GM21515 (cell line): ENCODE results near the gene FBXW10B.
"Not testable (repeated sequence)": the region's sequence is repeated elsewhere in the genome, so short reads cannot be mapped to it uniquely, and the experiment has no call there.

Experiments
- ATAC-seq: cut with Tn5 transposase; IDR thresholded peaks from one replicate; pipeline ENCODE4 v1.9.1; 2021; ENCODE audit not compliant: unreplicated experiment

FBXW10B gene, protein sequence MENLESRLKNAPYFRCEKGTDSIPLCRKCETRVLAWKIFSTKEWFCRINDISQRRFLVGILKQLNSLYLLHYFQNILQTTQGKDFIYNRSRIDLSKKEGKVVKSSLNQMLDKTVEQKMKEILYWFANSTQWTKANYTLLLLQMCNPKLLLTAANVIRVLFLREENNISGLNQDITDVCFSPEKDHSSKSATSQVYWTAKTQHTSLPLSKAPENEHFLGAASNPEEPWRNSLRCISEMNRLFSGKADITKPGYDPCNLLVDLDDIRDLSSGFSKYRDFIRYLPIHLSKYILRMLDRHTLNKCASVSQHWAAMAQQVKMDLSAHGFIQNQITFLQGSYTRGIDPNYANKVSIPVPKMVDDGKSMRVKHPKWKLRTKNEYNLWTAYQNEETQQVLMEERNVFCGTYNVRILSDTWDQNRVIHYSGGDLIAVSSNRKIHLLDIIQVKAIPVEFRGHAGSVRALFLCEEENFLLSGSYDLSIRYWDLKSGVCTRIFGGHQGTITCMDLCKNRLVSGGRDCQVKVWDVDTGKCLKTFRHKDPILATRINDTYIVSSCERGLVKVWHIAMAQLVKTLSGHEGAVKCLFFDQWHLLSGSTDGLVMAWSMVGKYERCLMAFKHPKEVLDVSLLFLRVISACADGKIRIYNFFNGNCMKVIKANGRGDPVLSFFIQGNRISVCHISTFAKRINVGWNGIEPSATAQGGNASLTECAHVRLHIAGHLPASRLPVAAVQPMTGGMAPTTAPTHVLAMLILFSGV

DNA sequence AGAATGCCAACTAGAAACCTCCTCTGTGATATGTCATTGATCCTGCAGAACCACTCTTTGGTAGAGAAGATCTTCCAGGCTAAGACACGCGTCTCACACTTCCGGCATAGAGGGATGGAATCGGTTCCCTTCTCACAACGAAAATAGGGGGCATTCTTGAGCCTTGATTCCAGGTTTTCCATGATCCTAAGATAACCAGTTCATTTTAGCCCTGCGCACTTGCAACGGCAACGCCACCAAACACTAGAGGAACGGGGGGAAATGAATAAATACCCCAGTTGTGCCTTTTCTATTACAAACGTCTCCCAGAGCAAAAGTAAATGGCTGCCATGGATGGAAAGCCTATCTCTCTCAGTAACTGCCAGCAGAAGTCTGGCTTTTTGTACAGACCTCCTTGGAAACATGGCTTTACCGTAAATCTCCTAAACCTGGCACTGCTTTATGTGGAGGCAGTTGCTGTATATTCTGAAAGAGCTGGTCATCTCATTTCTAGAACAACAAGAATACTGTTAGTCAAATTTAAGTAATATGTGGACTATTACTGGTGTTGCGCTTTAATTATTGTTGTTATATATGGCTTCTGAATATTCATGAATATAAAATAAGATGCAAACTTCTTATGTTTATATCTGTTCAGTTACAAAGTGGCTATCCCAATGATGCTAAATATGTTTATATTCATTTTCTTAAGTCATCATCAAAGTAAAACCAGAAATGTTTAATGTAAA lies at the start of gene FBXW10B:
Gene FBXW10B (minus strand): TSS at position 374 of the 728 bp plus-strand sequence. CDS start 192 bp downstream, at position 182.
- not testable (repeated sequence) for ATAC-seq

DNA sequence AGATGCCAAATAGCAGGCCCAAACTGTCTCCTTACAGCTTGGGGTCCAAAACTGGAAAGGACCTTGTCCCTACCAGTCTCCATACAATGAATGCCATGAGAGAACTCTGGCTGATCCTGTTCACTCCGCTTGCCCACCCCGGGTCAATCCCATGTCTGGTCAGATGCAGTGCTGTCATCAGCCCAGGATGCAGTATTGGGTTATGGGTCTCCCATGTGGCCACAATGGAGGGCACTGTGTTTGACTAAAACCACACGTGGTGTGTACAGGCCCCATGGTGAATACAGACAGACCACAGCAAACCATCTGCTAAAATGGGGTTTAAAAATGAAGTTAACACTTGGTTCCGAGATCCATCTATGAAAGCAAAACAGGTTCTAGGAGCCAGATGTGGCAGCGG lies 44.2 kb upstream of the FBXW10B start:
- ATAC-seq: no peak

DNA sequence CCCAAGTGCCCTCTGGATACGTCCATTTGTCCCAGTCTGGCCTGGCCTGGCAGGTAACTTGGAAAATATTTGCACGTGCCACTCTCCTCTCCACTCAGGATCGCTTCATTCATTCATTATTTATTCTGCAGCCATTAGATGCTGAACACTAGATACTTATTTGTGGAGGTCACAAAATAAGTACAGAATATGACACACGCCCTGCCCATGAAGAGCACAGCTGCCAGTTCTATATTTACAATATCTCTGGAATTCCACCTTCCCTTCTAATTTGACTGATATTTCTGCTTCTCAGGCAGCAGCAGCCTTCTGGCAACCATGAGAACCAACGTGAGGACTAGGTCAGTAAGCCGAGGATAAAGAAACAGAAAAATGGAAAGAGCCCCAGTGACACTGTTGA lies 43.7 kb upstream of the FBXW10B start:
- ATAC-seq: no peak

DNA sequence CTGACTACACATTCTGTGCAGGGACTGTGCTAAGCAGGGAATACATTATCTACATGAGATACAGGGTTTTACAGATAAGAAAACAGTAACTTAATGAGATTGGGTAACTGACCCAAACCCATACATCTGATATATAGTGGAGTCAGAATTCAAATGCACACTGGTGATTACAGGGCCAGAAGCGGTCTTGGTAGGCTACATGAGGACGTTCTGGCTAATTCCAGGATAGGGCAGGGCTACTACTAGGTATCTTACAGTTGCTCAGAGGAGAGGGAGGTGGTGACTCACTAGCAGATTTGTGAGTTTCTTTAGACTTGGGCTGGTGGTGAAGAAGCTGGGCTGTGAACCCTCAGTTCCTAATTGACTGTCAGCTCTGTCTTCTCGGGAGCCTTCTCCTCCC lies 43.2 kb upstream of the FBXW10B start:
- no peak for ATAC-seq

DNA sequence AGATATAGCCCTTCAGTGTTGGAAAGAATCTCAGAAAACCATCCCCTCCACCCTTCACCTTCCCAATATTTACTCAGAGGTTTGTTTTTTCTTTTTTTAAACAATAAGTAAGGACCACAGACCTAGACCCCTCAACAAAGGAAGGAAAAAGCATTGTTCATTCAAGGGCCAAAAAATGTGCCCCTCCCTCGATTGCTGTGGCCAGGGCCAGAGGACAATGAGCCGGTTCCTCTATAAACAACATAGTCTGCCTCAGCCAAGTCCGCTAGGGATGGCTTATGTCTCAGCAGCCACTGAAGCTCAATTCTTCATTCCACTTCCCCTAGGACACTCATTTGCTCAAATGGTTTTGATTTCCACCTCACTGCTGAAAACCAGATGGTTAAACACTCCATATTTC lies 40.6 kb upstream of the FBXW10B start:
- ATAC-seq: no peak

DNA sequence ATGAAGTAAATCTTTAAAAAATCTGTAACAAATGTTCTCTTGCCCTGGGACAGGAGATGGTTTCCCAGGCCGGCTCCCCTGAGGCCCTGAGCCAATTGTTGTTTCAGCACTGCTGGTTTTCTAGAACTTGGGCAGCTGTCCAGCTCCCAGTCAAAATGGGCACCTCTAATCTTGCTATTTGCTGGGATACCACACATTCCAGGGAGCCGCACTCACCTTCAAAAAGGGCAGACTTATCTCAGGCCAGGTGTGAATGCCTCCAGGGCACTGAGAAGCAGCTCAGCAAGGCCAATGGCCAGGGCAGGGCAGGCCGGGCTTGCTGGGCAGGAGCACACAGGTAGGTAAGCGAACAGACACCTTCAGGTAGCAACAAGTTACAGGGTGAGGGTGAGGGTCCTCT lies 40.2 kb upstream of the FBXW10B start:
- ATAC-seq: no peak

DNA sequence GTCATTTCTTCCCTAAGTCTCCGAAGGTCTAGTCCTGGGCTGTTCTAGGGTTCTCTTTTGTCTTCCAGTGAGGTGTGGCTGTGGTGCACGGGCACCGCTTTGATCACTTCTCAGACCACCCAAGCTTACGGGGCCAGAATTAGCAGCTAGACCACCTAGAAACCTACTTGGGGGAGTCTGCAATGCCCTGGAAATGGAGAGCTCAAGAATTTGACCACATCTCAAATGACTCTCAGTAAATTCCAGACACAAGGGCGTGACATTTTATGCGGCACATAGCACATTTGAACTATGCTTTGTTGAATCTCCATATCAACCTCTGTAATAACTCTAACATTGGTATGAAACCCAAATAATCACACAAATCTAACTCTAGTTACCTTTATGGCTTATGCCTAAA lies 39.7 kb upstream of the FBXW10B start:
- ATAC-seq: no peak

DNA sequence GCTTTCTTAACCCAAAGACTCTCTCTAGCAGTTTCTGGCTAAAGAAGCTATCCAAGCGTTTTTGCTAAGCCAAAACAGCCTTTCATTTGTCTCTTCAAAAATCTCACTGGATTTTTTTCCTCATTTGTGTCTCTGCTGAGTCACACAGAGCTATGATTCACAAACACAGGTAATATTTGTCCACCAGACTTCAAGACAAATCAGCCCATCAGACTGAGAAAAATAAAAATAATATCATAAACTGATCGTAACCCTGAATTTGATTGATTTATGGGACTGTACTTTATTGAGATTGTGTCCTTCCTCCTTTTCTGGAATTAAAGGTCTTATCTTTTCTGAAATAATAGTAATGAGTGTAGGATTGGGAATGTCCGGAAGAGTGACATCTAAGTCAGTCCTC lies 38.8 kb upstream of the FBXW10B start:
- no peak for ATAC-seq

DNA sequence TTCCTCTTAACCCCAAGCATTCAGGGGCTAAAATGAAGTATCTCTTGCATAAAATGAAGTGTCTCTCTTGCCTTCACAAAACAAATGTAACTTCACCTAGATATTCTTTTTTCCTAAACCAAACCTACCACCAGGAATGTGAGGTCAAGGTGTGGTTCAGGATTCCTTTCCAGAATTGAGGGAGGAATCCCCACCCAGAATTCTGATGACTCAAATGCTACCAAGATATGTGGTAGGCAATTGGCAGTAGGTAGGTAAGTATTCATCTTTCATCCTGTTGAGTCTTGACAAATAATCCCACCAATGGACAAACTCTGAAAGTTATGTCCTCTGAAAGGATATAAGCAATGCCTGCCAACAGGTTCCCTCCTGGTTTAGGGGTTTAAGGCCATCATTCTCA lies 38.4 kb upstream of the FBXW10B start:
- no peak for ATAC-seq

DNA sequence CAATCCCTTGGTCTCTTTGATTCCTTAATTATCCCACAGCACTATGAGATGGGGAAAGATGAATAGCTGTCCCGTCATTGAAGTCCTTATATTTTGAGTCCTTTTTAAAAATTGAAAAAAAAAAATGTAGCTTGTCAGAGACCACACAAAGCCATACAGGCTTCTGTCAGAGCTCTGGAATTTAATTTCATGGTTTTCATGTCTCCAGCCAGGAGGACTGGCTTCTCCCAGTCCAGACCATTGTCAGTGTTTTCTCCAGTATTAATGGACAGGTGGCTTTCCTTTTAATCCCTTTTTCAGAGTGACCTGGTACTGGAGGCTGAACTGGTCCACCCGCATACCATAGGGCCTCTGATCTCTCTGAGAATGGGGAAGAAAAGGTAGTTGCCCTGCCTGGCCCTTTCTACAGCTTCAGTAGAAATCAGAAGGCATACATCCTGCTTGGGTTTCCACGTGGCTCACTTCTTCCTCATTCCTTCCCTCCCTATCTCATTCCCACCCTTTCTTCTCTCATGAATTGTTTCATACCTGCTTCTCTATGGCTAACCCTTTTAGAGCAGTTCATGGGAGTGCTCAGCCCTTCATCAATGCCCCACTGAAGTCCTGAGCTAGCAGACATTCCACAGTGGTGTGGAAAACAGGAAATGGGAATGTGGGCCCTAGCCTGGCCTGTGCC lies 35.5 kb upstream of the FBXW10B start:
- no peak for ATAC-seq

DNA sequence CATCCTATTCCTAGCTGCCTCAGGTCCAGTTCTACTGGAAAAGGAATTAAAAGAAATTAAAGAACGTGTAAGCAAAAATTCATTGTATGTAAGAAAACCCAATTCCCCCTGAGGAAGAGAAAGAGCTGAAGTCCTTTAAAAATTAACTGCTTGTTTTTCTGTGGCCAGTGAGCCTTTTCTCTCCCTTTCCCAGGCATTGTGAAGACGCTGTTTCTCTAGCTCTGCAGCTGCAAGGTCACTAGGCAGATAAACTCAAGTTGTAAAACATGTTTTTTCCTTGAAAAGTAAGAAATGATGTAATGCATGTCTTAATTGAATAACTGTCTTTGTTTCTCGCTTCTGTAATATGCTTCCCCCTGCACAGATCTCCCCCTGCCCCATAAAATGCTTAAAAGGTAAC lies 34.9 kb upstream of the FBXW10B start:
- not testable (repeated sequence) for ATAC-seq

DNA sequence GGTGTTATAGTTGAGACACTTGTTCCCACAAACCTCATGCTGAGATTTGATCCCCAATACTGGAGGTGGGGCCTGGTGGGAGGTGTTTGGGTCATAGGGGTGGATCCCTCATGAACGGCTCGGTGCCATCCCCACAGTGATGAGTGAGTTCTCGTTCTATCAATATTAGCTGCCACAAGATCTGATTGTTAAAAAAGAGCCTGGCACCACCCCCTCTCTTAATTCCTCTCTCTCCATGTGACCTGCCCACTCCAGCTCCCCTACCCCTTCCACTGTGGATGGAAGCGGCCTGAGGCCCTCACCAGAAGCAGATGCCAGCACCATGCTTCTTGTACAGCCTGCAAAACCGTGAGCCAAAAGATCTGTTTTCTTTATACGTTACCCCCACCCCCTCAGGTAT lies 33.5 kb upstream of the FBXW10B start:
- no peak for ATAC-seq

DNA sequence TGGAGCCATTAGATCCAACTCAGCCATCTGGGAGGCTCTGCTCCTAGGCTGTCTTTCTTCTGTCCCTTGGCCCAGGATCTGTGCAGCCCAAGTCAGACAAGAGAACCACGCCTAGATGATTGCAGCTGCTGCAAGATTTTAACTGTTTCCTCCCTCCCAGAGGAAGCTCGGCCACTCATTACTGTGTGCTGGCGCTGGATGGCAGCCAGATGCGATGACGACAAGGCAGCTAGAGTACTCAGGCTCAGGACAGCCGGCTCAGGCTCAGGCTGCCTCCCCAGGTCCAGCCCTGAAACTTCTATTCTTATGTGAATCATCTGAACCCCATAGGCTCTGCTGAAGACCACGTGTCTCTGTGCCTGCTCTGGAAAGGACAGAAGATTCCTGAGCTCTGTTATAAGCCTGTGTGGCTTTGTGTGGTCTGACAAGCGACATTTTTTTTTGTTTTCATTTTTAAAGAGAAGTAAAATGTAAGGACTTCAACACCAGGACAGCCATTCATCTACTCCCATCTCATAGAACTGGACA lies 32.1 kb upstream of the FBXW10B start:
- no peak for ATAC-seq

DNA sequence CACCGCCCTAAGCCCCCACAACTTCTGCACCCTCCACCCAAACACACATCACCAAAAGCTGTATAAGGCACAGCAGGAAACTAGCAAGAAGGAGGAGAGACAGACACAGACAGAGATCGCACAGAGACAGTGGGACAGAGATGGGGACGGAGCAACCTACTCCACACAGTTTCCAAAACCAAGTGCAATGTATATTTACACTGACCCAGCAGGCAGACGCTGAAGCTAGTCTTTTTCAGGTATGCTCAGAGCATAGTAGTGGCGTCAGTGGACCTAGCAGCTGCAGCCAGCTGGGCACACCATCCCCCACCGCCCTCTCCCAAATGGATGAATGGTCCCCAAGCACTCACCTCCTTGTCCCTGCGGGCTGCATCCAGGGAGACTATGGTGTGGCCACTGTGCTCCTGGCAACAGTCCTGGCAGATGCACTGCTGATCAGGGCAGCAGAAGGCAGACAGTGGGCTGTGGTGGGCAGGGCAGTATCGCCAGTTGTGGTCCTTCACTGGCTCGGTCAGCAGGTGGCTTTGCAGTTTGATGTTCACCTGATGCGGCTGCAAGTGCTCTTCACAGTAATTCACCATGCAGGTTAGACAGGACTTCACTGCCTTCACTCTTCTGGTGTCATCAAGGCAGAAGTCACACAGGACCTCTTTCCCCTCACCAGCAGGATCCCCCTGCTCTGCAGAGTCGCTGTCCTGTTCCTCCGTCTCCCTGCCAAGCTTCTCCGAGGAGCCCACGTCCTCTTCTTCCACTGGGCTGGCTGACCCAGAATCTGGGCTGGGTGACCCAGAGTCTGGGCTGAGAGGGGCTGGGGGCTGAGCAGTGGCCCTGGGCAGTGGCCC lies 31.5 kb upstream of the FBXW10B start:
- no peak for ATAC-seq

DNA sequence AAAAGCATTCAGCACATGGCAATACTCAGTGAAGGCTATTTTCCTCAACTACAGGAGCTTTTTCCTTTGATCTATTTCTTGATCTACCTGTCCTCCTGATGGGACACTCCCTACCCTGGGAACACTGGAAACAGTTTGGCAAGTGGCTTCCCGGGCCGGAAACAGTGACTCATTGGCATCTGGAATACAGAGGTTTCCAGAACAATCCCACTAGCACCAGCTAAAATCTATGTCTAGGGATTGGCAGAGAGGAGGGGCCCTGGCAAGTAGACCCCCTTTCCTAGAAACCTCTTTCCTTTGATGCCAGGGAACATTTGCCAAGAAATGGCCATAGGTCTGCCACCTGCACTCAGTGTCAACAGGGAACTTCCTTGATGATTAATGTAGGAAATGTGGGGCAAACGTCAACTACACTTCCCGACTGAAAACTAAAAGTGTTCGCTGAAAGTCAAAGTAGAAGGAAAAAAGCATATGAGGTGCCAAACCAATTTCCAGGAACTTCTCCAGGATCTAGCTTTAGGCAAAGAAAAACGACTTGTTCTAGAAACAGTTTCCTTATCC lies 30.4 kb upstream of the FBXW10B start:
- ATAC-seq: no peak

DNA sequence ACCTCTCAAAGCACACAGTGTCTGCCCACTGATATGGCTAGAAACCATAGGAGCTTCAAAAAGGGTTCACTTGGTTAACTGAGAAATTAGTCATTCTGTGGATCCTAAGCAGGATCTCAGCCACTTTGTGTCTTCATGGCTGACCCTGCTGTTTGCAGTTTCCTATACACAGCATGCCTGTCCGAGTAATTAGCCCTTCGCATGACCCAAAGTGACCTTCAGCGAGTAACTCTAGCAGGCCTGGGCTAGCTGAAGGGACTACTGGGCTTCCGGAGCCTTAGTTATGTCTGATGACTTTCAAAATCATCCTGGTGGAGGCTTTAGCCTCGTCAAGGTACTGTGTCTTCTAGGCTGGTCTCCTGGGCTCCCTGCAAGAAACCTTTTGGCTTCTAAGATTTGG lies 28.9 kb upstream of the FBXW10B start:
- ATAC-seq: no peak

DNA sequence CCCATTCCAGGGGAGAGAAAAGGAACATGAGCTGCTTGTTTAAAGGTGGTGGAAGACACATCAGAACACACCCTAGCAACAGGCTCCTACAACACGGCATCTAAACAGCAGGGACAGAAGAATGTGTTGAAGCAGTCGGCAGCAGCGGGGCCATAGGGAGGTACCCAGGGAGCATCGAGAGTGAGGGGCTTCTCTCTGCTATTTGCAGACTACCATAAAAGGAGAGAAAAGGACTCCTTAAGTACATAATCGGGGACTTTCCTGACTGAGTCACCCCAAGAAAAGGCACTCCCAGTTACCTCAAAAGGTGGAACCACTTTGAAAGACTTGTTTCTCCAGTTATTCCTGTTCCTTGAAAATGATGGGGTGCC lies 26.4 kb upstream of the FBXW10B start:
- not testable (repeated sequence) for ATAC-seq

DNA sequence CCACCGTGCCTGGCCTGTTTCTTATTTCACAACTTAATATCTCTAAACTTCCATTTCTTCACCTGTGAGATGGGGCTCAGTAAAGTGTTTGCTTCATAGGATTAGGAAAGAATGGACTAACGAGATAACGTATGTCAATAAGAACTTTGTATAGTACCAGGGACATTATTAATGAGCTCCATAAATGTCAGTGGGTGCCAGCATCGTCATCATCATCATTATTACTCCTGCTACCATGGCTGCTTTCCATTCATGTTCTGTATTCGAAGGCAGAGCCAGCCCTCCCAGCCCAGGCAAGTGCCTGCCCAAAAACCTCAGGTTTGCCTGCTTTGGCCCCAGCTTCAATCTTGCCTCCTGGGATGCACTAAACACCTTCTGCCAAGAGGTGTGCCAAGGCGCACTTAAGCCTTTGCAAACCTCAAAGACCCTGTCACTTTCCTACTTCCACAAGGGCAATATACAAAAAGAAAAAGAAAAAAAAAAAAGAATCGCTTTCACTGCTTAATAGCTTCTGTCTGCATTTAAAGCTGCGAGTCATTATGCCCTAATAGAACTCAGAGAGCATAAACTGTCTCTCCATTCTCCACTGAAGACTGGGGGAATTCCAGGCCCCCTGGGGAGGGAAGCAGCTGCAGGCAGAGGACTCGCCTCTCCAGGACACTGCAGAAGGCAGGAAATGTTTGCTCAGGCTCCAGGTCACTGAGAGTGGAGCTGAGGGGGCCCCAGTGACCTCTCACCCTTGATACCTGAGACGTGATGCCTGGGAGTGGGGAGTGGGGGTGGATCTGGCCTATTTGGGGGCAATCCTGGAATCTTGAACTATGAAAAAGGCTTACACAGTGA lies 25.8 kb upstream of the FBXW10B start:
- not testable (repeated sequence) for ATAC-seq
